WTC11 (cell line): ENCODE data around the gene TEC. TPM values are rescaled to one million over a fixed set of nuclear protein-coding genes. Genes with fewer than 3 reads are reported as not detected.

Source experiments
- ATAC-seq: fragments of 200-7000 bp; cut with Tn5 transposase; 2 replicates; pipeline ENCODE4 v1.10.0; 2021; ENCODE audit warnings: mild to moderate bottlenecking, moderate library complexity
- CTCF ChIA-PET: fragments of 300-600 bp; sonication (Branson Sonifier 250); formaldehyde crosslinking; loops from one replicate; lab custom pipeline; 2021; ENCODE audit warnings: antibody characterized with exemption; lab: Charles Lee
- POLR2A ChIA-PET: fragments of 350-600 bp; sonication (Branson Sonifier 250); formaldehyde crosslinking; loops from one replicate; lab custom pipeline; 2021; ENCODE audit warnings: antibody characterized with exemption; lab: Charles Lee
- DNase-seq: peaks from one replicate; pipeline ENCODE4 v3.0.0; 2021; ENCODE audit warnings: low spot score
- H3K27ac Mint-ChIP-seq: 2 replicates; pipeline ENCODE4 v1.8.0; 2021; ENCODE audit warnings: mixed read lengths
- H3K27me3 Mint-ChIP-seq: 2 replicates; pipeline ENCODE4 v1.8.0; 2021; ENCODE audit warnings: low read depth, mild to moderate bottlenecking, moderate library complexity, mixed read lengths
- H3K36me3 Mint-ChIP-seq: 2 replicates; pipeline ENCODE4 v1.8.0; 2021; ENCODE audit warnings: mixed read lengths
- H3K4me1 Mint-ChIP-seq: 2 replicates; pipeline ENCODE4 v1.8.0; 2022; ENCODE audit warnings: mixed read lengths
- H3K4me3 Mint-ChIP-seq: 2 replicates; pipeline ENCODE4 v1.8.0; 2021; ENCODE audit warnings: mild to moderate bottlenecking, moderate library complexity, mixed read lengths
- H3K9me3 Mint-ChIP-seq: 2 replicates; pipeline ENCODE4 v1.8.0; 2021; ENCODE audit warnings: mixed read lengths
- CREM ChIP-seq: sonication (generic); formaldehyde crosslinking; IDR thresholded peaks from 2 replicates; pipeline ENCODE4 v1.8.1; 2022; ENCODE audit warnings: mild to moderate bottlenecking, missing genetic modification reagents, moderate library complexity
- EMX1 ChIP-seq: fragments of 250-450 bp; sonication (Bioruptor Pico); IDR thresholded peaks from 2 replicates; pipeline ENCODE4 v1.8.0; 2021; ENCODE audit warnings: mild to moderate bottlenecking
- ETV6 ChIP-seq: sonication (generic); formaldehyde crosslinking; IDR thresholded peaks from 2 replicates; pipeline ENCODE4 v1.8.1; 2022; ENCODE audit warnings: mild to moderate bottlenecking, missing genetic modification reagents
- FOXP1 ChIP-seq: sonication (generic); formaldehyde crosslinking; IDR thresholded peaks from 2 replicates; pipeline ENCODE4 v1.8.0; 2022; ENCODE audit warnings: missing genetic modification reagents, mild to moderate bottlenecking, moderate library complexity, borderline replicate concordance
- GRHL2 ChIP-seq: fragments of 250-450 bp; sonication (Bioruptor Pico); IDR thresholded peaks from 2 replicates; pipeline ENCODE4 v1.8.0; 2022; ENCODE audit warnings: mild to moderate bottlenecking, moderate library complexity; ENCODE audit not compliant: insufficient replicate concordance, severe bottlenecking
- MXD4 ChIP-seq: fragments of 250-450 bp; sonication (Bioruptor Pico); IDR thresholded peaks from 2 replicates; pipeline ENCODE4 v1.8.0; 2021; ENCODE audit warnings: mild to moderate bottlenecking, moderate library complexity, borderline replicate concordance
- NFATC4 ChIP-seq: fragments of 250-450 bp; sonication (Bioruptor Pico); IDR thresholded peaks from 2 replicates; pipeline ENCODE4 v1.9.0; 2021; ENCODE audit warnings: mild to moderate bottlenecking
- NFYB ChIP-seq: sonication (generic); formaldehyde crosslinking; conservative IDR thresholded peaks from 2 replicates; pipeline ENCODE4 v1.8.0; 2022; ENCODE audit warnings: low read depth, missing genetic modification reagents
- OVOL2 ChIP-seq: fragments of 250-450 bp; sonication (Bioruptor Pico); IDR thresholded peaks from 2 replicates; pipeline ENCODE4 v1.9.0; 2021; ENCODE audit warnings: mild to moderate bottlenecking, borderline replicate concordance
- SMAD3 ChIP-seq: sonication (generic); formaldehyde crosslinking; IDR thresholded peaks from 2 replicates; pipeline ENCODE4 v1.8.0; 2022; ENCODE audit warnings: missing genetic modification reagents, mild to moderate bottlenecking, borderline replicate concordance
- ZNF138 ChIP-seq: sonication (generic); formaldehyde crosslinking; conservative IDR thresholded peaks from 2 replicates; pipeline ENCODE4 v1.8.1; 2022; ENCODE audit warnings: mild to moderate bottlenecking, moderate library complexity, missing genetic modification reagents
- ZNF263 ChIP-seq: sonication (generic); formaldehyde crosslinking; IDR thresholded peaks from 2 replicates; pipeline ENCODE4 v1.8.1; 2022; ENCODE audit warnings: low read depth, mild to moderate bottlenecking, moderate library complexity, missing genetic modification reagents
- ZNF317 ChIP-seq: sonication (generic); formaldehyde crosslinking; IDR thresholded peaks from 2 replicates; pipeline ENCODE4 v1.8.1; 2023; ENCODE audit warnings: low read depth, mild to moderate bottlenecking, moderate library complexity, missing genetic modification reagents, borderline replicate concordance
- ZNF416 ChIP-seq: fragments of 250-450 bp; sonication (Bioruptor Pico); IDR thresholded peaks from 2 replicates; pipeline ENCODE4 v1.9.0; 2021; ENCODE audit warnings: mild to moderate bottlenecking, inconsistent platforms
- total RNA-seq: library from RNA; stranded (reverse); gene quantifications from 3 replicates; pipeline ENCODE4 v1.2.3, GENCODE V29; 2021
- TF ChIP-seq, protein P1 (sequence below): sonication (generic); formaldehyde crosslinking; IDR thresholded peaks from 2 replicates; pipeline ENCODE4 v1.8.1; 2023; ENCODE audit warnings: mild to moderate bottlenecking, missing genetic modification reagents, moderate library complexity
- TF ChIP-seq, protein P2 (sequence below): sonication (generic); formaldehyde crosslinking; IDR thresholded peaks from 2 replicates; pipeline ENCODE4 v1.8.1; 2022; ENCODE audit warnings: mild to moderate bottlenecking, moderate library complexity, missing genetic modification reagents
- TF ChIP-seq, protein P3 (sequence below): sonication (generic); formaldehyde crosslinking; IDR thresholded peaks from 2 replicates; pipeline ENCODE4 v1.8.0; 2023; ENCODE audit warnings: mild to moderate bottlenecking, missing genetic modification reagents
- TF ChIP-seq, protein P4 (sequence below): fragments of 250-450 bp; sonication (Bioruptor Pico); IDR thresholded peaks from 2 replicates; pipeline ENCODE4 v1.9.0; 2021; ENCODE audit warnings: moderate library complexity, mild to moderate bottlenecking, inconsistent platforms, borderline replicate concordance
- TF ChIP-seq, protein P5 (sequence below): sonication (generic); formaldehyde crosslinking; IDR thresholded peaks from 2 replicates; pipeline ENCODE4 v1.8.1; 2023; ENCODE audit warnings: mild to moderate bottlenecking, missing genetic modification reagents
- TF ChIP-seq, protein P6 (sequence below): sonication (generic); formaldehyde crosslinking; IDR thresholded peaks from 2 replicates; pipeline ENCODE4 v1.8.1; 2022; ENCODE audit warnings: missing genetic modification reagents, borderline replicate concordance
- TF ChIP-seq, protein P7 (sequence below): sonication (generic); formaldehyde crosslinking; conservative IDR thresholded peaks from 2 replicates; pipeline ENCODE4 v1.8.1; 2023; ENCODE audit warnings: mild to moderate bottlenecking, low read depth, missing genetic modification reagents, moderate library complexity
- TF ChIP-seq, protein P8 (sequence below): sonication (generic); formaldehyde crosslinking; IDR thresholded peaks from 2 replicates; pipeline ENCODE4 v1.8.1; 2023; ENCODE audit warnings: mild to moderate bottlenecking, moderate library complexity, missing genetic modification reagents

Gene TEC
- total RNA-seq, 1 experiment from 2014 or later: 8.8 TPM

DNA sequence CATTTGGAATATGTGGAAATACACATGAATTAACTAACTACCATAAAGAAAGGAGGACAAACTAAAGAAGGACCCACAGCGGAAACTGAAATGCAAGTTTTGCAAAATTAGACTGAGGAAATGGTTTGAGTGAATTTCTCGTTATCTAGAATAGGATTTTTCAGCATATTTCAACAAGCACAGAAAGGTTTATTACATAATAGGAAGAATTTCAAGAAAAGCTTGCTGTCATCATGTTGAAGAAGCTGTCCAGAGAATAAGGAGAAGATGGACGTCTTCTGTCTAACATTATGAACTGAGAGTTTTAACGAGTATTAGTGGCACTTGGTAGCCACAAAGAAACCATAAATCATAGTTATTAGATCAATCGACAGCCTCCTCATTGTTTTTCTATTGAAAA is 45.0 kb downstream of the TEC start (continued):
- TF ChIP-seq SMAD3: no peak
- no peak for TF ChIP-seq MXD4 (CRISPR knock-in tag)
- TF ChIP-seq ZNF317 (CRISPR knock-in tag): no peak
- TF ChIP-seq, protein P1, sequence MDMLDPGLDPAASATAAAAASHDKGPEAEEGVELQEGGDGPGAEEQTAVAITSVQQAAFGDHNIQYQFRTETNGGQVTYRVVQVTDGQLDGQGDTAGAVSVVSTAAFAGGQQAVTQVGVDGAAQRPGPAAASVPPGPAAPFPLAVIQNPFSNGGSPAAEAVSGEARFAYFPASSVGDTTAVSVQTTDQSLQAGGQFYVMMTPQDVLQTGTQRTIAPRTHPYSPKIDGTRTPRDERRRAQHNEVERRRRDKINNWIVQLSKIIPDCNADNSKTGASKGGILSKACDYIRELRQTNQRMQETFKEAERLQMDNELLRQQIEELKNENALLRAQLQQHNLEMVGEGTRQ (CRISPR knock-in tag): no peak
- TF ChIP-seq NFYB (CRISPR knock-in tag): no peak
- TF ChIP-seq, protein P2, sequence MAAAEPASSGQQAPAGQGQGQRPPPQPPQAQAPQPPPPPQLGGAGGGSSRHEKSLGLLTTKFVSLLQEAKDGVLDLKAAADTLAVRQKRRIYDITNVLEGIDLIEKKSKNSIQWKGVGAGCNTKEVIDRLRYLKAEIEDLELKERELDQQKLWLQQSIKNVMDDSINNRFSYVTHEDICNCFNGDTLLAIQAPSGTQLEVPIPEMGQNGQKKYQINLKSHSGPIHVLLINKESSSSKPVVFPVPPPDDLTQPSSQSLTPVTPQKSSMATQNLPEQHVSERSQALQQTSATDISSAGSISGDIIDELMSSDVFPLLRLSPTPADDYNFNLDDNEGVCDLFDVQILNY (CRISPR knock-in tag): no peak
- TF ChIP-seq, protein P3, sequence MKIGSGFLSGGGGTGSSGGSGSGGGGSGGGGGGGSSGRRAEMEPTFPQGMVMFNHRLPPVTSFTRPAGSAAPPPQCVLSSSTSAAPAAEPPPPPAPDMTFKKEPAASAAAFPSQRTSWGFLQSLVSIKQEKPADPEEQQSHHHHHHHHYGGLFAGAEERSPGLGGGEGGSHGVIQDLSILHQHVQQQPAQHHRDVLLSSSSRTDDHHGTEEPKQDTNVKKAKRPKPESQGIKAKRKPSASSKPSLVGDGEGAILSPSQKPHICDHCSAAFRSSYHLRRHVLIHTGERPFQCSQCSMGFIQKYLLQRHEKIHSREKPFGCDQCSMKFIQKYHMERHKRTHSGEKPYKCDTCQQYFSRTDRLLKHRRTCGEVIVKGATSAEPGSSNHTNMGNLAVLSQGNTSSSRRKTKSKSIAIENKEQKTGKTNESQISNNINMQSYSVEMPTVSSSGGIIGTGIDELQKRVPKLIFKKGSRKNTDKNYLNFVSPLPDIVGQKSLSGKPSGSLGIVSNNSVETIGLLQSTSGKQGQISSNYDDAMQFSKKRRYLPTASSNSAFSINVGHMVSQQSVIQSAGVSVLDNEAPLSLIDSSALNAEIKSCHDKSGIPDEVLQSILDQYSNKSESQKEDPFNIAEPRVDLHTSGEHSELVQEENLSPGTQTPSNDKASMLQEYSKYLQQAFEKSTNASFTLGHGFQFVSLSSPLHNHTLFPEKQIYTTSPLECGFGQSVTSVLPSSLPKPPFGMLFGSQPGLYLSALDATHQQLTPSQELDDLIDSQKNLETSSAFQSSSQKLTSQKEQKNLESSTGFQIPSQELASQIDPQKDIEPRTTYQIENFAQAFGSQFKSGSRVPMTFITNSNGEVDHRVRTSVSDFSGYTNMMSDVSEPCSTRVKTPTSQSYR (CRISPR knock-in tag): no peak
- no peak for TF ChIP-seq OVOL2 (CRISPR knock-in tag)
- TF ChIP-seq ETV6 (CRISPR knock-in tag): no peak
- no peak for TF ChIP-seq ZNF416 (CRISPR knock-in tag)
- TF ChIP-seq, protein P4, sequence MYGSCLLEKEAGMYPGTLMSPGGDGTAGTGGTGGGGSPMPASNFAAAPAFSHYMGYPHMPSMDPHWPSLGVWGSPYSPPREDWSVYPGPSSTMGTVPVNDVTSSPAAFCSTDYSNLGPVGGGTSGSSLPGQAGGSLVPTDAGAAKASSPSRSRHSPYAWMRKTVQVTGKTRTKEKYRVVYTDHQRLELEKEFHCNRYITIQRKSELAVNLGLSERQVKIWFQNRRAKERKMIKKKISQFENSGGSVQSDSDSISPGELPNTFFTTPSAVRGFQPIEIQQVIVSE (CRISPR knock-in tag): no peak

DNA sequence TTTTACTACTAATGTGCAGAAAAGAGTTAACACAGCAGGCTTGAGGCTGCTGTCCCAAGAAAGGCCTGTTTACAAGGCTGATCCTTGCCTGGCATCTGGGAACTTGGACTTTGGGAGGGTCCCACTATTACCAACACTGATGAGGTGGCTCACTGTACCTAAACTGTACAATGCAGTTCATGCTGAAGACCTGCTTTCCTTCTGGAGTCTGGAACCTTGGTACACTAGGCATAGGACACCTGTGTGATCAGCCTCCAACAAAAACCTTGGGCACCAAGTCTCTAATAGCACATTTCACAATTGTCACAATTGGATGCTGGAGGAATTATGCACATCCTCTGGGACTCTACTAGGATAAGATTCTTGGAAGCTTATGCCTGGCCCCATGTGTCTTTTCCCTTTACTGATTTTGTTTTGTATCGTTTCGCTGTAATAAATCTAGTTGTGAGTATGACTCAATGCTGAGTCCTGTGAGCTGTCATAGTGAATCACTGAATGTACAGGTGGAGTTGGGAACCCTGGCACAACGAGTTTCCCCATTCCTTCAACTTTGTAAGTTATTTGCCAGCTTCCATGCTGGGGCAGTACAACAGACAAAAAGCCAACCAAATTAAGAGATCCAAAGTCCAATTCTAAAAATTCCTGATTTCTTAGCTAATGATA is 45.9 kb downstream of the TEC start:
- no peak overlapping the region for H3K27ac Mint-ChIP-seq
- H3K27me3 Mint-ChIP-seq: no peaks in the 10 kb centered on the region
- CTCF ChIA-PET: no interaction called here
- POLR2A ChIA-PET: no interaction called here
- no peak overlapping the region for H3K4me3 Mint-ChIP-seq
- ATAC-seq: no peak
- no peak for DNase-seq
- H3K36me3 Mint-ChIP-seq: peaks cover 2% of the 10 kb centered on the region; the same call in 1 of the 2 replicates
- no peaks in the 10 kb centered on the region for H3K9me3 Mint-ChIP-seq
- peaks cover 26% of the 10 kb centered on the region for H3K4me1 Mint-ChIP-seq
- TF ChIP-seq, protein P5, sequence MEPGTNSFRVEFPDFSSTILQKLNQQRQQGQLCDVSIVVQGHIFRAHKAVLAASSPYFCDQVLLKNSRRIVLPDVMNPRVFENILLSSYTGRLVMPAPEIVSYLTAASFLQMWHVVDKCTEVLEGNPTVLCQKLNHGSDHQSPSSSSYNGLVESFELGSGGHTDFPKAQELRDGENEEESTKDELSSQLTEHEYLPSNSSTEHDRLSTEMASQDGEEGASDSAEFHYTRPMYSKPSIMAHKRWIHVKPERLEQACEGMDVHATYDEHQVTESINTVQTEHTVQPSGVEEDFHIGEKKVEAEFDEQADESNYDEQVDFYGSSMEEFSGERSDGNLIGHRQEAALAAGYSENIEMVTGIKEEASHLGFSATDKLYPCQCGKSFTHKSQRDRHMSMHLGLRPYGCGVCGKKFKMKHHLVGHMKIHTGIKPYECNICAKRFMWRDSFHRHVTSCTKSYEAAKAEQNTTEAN (CRISPR knock-in tag): no peak
- TF ChIP-seq NFATC4 (CRISPR knock-in tag) (no peak), FOXP1 (CRISPR knock-in tag) (no peak), GRHL2 (CRISPR knock-in tag) (no peak), ZNF317 (CRISPR knock-in tag) (no peak), ZNF138 (CRISPR knock-in tag) (no peak), ZNF263 (CRISPR knock-in tag) (no peak), EMX1 (no peak), CREM (CRISPR knock-in tag) (no peak)
- TF ChIP-seq, protein P6, sequence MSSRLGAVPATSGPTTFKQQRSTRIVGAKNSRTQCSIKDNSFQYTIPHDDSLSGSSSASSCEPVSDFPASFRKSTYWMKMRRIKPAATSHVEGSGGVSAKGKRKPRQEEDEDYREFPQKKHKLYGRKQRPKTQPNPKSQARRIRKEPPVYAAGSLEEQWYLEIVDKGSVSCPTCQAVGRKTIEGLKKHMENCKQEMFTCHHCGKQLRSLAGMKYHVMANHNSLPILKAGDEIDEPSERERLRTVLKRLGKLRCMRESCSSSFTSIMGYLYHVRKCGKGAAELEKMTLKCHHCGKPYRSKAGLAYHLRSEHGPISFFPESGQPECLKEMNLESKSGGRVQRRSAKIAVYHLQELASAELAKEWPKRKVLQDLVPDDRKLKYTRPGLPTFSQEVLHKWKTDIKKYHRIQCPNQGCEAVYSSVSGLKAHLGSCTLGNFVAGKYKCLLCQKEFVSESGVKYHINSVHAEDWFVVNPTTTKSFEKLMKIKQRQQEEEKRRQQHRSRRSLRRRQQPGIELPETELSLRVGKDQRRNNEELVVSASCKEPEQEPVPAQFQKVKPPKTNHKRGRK (CRISPR knock-in tag): no peak
- TF ChIP-seq, protein P4 (CRISPR knock-in tag): no peak
- TF ChIP-seq, protein P7, sequence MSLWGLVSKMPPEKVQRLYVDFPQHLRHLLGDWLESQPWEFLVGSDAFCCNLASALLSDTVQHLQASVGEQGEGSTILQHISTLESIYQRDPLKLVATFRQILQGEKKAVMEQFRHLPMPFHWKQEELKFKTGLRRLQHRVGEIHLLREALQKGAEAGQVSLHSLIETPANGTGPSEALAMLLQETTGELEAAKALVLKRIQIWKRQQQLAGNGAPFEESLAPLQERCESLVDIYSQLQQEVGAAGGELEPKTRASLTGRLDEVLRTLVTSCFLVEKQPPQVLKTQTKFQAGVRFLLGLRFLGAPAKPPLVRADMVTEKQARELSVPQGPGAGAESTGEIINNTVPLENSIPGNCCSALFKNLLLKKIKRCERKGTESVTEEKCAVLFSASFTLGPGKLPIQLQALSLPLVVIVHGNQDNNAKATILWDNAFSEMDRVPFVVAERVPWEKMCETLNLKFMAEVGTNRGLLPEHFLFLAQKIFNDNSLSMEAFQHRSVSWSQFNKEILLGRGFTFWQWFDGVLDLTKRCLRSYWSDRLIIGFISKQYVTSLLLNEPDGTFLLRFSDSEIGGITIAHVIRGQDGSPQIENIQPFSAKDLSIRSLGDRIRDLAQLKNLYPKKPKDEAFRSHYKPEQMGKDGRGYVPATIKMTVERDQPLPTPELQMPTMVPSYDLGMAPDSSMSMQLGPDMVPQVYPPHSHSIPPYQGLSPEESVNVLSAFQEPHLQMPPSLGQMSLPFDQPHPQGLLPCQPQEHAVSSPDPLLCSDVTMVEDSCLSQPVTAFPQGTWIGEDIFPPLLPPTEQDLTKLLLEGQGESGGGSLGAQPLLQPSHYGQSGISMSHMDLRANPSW: no peak
- TF ChIP-seq, protein P8, sequence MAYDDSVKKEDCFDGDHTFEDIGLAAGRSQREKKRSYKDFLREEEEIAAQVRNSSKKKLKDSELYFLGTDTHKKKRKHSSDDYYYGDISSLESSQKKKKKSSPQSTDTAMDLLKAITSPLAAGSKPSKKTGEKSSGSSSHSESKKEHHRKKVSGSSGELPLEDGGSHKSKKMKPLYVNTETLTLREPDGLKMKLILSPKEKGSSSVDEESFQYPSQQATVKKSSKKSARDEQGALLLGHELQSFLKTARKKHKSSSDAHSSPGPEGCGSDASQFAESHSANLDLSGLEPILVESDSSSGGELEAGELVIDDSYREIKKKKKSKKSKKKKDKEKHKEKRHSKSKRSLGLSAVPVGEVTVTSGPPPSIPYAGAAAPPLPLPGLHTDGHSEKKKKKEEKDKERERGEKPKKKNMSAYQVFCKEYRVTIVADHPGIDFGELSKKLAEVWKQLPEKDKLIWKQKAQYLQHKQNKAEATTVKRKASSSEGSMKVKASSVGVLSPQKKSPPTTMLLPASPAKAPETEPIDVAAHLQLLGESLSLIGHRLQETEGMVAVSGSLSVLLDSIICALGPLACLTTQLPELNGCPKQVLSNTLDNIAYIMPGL (CRISPR knock-in tag): no peak
